ENCODE measurements around the gene TCF4.

DNA sequence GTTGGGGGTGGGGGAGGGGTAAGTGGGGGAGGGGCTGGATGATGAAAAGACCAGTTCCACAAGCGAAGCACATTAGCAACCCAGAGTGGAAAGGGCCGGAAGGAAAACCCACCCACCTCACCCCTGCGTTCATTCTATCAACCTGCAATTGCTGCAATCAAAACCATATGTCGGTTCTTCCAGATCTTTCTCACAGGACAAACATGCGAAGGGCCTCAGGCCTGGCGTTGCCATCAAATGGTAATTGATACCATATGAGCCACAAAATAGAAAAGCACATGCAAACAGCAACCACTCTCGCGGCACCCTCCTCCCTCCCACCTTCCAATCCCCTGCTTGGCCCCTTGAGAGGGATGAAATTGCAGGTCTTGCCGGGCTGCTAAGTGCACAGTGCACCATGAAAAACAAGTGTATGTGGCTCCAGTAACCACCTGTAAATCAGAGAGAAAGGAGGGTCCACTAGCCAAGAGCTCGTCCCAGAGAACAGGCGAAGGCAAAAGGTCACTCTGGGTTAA is 287.5 kb downstream of the TCF4 start:
- no peak for TF ChIP-seq POLR2A (IDR thresholded peaks at IDR 0.05)
- TF ChIP-seq, protein P1, sequence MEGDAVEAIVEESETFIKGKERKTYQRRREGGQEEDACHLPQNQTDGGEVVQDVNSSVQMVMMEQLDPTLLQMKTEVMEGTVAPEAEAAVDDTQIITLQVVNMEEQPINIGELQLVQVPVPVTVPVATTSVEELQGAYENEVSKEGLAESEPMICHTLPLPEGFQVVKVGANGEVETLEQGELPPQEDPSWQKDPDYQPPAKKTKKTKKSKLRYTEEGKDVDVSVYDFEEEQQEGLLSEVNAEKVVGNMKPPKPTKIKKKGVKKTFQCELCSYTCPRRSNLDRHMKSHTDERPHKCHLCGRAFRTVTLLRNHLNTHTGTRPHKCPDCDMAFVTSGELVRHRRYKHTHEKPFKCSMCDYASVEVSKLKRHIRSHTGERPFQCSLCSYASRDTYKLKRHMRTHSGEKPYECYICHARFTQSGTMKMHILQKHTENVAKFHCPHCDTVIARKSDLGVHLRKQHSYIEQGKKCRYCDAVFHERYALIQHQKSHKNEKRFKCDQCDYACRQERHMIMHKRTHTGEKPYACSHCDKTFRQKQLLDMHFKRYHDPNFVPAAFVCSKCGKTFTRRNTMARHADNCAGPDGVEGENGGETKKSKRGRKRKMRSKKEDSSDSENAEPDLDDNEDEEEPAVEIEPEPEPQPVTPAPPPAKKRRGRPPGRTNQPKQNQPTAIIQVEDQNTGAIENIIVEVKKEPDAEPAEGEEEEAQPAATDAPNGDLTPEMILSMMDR (IDR thresholded peaks at IDR 0.05): no peak
- no peak for TF ChIP-seq POLR2AphosphoS5 (IDR thresholded peaks at IDR 0.05)

All from stomach (tissue), 4 donors.